GM21390 (cell line): ENCODE results near the gene SLITRK1.

Experiments
- ATAC-seq: cut with Tn5 transposase; IDR thresholded peaks from one replicate; pipeline ENCODE4 v1.9.1; 2021; ENCODE audit not compliant: unreplicated experiment

Gene SLITRK1, protein sequence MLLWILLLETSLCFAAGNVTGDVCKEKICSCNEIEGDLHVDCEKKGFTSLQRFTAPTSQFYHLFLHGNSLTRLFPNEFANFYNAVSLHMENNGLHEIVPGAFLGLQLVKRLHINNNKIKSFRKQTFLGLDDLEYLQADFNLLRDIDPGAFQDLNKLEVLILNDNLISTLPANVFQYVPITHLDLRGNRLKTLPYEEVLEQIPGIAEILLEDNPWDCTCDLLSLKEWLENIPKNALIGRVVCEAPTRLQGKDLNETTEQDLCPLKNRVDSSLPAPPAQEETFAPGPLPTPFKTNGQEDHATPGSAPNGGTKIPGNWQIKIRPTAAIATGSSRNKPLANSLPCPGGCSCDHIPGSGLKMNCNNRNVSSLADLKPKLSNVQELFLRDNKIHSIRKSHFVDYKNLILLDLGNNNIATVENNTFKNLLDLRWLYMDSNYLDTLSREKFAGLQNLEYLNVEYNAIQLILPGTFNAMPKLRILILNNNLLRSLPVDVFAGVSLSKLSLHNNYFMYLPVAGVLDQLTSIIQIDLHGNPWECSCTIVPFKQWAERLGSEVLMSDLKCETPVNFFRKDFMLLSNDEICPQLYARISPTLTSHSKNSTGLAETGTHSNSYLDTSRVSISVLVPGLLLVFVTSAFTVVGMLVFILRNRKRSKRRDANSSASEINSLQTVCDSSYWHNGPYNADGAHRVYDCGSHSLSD

DNA sequence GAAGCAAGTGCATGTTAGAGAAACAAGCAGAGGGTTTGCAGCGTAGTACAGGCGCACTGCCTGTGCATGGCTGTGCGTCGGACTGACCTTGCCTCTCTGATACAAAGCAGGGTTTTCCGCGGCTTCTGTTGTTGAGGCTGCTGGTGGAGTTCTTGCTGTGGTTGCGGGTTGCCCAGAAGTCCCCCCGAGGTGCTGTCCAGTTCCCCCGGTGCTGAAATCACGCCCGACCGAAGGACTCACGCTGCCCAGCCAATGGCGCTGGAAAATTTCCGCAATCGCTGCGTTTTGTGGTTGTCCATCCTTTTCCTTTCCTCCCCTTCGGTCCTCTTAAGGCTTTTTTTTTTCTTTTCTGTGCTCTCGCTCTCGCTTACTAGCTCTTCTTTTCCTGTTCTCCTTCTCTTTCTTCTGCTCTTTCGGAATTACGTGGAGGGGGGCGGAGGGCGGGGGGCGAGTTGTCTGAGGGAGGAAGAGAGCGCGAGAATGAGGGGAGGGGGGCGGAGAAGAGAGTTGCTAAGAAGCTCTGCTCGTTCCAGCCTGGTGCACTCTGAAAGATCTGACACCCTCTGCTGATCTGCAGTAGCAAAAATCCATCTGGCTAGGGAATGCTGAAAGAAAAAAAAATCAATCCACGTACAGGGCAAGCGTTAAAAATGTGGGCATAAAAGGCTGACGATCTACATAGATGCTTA, at the start of gene SLITRK1:
SLITRK1 (minus strand) TSS at position 558 of the 689 bp plus-strand sequence. CDS start 967 bp downstream, outside the sequence.
- ATAC-seq = no peak

DNA sequence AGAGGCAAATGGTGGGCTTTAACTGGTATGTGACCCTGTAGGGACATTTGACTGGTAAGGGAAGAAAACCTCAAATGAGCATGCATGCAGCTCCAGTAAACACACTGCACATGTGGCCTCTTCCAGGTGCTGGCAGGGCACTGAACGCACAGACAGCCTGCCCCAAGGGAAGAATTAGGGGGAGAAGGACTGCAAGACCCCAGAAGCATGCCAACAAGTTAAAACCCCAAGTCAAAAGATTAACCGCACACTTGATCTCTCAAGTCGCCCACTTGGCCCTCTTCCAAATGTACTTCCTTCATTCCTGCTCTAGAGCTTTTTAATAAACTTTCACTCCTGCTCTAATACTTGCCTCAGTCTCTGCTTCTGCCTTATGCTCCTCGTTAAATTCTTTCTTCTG, 46.9 kb upstream of the SLITRK1 start:
- no peak for ATAC-seq

DNA sequence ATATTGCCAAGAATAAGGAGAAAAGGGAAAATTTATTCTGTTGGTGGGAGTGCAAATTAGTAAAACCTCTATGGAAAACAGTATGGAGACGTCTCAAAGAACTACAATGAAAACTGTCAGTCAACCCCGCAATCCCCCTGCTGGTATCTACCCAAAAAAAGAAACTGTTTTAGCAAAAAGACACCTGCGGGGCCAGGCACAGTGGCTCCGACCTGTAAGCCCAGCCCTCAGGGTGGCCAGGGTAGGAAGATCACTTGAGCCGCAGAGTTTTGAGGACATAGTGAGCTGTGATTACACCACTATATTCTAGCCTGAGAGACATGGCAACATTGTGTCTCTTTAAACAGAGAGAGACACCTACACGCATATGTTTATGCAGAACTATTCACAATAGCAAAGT, 37.5 kb upstream of the SLITRK1 start:
- ATAC-seq = no peak

DNA sequence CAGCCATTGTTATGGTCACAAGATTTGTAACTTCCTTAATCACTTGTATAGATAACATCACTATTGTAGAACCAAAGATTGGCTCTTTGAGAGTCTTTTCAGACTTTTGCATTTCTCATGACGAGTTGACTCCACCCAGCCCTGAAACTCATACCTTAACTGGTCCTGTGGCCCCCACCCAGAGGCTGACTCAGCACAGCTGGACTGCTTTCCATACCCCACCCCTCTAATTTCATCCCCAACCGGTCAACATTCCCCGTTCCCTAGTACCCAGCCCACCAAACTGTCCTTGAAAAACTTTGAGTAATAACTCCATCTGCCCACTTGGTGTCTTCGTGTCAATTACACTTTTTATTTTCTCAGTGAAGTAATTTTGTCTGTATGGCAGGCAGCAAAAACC, 32.1 kb upstream of the SLITRK1 start:
- ATAC-seq = no peak

DNA sequence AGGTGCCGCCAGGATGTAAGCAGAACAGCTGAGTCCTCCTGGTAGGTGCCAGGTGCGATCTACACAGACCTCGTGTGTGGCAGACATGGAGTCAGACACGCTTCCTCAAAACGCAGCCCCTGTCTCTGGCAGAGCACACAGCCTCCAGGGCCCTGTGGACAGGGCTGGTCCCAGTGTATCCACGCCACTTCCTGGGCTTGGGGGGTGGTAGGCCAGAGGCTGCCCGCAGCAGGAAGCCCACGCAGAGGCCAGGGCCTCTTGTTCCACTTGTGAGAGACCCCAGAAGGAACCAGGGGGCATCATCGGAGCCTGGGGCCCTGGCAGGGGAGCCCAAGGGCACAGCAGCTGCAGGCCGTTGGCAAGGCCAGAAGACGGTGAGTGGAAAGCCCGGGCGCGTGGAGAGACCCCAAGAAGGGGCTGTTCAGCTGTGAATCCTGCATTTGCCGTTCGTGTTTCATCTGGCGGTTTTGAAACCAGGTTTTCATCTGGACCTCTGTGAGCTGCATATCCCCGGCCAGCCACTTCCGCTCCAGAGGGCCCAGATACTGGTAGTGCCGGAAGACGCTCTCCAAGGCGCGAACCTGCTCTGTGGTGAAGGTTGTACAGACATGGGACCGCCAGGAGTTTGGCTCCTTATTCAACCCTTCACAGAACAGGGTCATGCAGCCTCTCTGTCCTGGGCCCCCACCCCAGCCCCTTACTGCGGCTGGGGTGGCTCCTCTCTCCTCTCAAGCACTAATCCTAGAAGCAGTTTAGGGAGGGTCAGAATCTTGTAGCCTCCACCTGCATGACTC, 25.1 kb upstream of the SLITRK1 start:
- no peak for ATAC-seq

DNA sequence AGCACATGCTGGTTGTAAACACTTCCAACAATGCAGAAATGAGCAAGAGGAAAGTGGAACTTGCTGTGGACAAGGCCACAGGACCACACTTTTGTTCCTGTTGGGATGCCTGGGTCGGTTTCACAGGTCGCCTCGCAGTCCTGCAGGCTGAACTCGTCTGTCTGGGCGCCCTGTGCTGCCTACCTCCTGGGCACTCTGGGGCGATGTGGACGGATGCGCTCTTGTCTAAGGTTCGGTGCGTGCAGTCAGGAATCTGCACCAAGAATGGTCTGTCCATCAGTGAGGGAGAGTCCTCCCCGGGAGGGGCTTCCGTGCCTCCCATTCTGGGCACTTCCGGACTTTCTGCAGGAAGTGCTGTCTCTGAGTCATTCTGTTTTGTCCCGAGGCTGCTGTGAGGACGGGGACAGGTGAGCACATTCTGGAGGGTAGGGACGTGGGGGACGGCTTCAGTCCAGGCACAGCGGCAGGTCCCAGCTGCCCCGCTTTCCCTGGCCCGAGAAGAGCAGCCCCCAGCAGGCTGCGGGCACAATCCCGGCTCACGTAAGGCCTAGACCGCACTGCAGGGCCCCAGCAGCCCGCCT, 24.1 kb upstream of the SLITRK1 start:
- ATAC-seq = no peak

DNA sequence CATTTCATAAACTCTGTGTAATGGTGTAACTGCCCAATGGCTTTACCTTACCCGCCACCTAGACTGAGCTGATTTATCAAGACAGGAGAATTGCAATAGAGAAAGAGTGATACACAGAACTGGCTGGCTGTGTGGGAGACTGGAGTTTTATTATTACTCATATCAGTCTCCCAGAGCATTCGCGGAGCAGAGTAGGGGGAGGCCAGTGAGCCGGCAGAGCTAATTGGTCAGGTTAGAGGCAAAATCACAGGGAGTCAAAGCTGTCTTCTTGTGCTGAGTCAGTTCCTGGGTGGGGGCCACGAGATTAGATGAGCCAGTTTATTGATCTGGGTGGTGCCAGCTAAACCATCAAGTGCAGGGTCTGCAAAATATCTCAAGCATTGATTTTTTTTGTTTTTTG, 23.4 kb upstream of the SLITRK1 start:
- ATAC-seq = no peak

DNA sequence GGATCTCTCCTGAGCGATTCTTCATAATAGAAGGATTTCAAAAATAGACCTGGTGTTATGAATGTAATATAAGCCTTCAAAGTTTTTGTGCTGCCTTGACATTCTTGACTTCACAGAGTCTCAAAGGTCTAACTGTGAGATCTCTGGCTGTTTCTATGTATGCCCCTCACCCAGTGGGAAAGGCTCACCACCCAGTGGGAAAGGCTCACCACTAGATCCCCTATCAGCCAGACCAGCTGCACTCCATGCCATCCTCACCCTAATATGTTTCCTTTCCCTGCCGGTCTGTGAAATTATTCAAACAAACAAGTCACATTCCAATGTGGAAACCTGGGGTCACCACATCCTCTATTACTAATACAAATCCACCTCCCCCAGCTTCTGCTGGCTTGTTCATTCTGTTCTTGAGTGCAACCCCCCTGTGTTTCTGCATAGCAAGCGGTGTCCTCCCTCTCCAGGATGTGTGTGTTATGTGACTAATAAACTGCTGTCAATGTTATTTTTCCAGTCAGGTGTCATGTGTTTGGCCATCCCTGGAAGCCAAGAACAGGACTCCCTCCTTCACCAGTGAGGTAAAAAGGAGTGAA, 13.8 kb upstream of the SLITRK1 start:
- no peak for ATAC-seq

DNA sequence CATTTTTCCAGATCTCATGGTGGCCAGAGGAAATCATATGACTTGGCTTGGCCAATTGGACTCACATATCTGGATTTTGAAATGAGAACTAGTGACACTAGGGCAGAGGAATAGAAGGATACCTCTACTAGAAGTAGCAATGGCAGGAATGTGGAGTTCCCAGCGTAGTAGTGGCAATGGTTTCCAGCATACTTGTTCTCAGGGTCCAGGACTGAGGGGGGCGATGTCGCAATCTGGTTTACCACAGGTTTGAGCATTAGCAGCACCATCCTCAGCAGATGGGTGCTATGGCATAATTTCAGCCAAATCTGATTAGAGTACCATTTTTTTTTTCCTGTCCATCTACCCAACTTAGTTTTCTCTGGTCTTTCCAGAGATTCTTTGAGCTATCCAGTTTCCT, 8.1 kb upstream of the SLITRK1 start:
- no peak for ATAC-seq

DNA sequence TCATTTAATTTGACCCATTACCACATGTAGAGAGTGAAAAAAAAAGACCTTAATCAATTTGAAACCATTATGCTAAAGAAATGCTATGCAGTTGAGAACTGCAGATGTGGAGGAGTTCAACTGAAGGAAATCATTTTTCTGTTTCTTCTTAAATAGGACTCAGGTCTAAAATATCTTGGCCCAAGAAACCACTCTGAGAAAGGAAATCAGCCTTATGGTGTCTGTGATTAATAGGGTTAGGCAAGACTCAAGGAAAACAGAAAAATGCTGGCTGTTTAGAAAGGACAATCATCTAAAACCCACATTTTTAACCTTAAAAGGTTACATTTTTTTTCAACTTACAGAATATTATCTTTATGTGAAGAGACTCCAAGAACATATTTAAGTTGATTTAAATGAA, 1.9 kb upstream of the SLITRK1 start:
- ATAC-seq = no peak

DNA sequence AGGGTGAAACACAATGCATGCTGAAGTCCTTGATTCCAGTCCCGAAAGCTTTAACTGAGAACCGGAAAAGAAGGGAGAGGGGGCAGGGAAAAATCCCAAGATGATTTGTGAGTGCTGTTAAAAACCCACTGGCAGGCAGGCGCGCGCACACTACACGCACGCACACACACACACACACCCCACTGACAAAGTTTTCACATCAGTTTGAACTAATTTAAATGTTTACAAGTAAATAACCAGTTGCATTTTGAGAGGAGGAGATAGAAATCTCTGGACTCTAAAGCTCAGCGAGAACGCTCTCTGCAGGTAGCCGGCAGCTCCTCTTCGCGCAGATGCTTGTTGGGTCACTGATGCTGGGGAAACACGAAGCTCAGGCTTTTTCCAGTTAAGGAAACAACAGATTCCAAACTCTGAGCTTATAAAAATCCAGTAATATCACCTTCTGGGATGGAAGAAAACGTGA, 818 bp upstream of the SLITRK1 start:
- no peak for ATAC-seq

DNA sequence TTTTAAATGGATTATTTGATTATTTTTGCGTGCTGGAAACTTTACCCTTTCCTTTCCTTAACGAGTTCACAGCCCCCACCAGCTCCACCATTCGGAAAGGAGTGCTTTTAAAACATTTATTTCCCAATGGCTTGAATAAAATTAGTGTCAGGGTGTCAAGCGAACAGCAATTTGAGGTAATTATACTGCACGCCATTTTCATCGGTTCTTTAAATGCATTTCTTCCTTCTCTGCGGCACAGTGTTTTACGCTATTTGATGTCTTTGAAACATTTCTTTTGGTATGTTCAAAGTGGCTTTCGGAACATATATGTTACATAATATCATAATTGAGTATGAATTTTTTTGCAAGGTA, 309 bp upstream of the SLITRK1 start:
- ATAC-seq = no peak

DNA sequence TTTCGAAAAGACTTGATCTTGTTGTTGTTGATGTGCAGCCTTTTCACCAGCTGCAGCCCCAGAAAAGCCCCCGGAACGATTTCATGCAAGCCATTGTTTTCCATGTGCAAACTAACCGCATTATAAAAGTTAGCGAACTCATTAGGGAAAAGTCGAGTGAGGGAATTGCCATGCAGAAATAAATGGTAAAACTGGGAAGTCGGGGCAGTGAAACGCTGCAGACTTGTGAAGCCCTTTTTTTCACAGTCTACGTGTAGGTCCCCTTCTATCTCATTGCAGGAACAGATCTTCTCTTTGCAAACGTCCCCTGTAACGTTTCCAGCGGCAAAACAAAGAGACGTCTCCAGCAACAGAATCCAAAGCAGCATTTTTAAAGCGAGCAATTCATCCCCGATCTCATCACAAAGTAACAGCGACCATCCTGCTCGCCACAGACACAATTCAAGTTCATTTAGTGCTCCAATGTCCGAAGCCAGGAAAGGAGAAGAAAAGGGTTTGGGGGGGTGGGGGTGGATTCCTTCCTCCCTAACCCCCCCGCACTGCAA, 1.1 kb downstream of the SLITRK1 start:
- no peak for ATAC-seq

DNA sequence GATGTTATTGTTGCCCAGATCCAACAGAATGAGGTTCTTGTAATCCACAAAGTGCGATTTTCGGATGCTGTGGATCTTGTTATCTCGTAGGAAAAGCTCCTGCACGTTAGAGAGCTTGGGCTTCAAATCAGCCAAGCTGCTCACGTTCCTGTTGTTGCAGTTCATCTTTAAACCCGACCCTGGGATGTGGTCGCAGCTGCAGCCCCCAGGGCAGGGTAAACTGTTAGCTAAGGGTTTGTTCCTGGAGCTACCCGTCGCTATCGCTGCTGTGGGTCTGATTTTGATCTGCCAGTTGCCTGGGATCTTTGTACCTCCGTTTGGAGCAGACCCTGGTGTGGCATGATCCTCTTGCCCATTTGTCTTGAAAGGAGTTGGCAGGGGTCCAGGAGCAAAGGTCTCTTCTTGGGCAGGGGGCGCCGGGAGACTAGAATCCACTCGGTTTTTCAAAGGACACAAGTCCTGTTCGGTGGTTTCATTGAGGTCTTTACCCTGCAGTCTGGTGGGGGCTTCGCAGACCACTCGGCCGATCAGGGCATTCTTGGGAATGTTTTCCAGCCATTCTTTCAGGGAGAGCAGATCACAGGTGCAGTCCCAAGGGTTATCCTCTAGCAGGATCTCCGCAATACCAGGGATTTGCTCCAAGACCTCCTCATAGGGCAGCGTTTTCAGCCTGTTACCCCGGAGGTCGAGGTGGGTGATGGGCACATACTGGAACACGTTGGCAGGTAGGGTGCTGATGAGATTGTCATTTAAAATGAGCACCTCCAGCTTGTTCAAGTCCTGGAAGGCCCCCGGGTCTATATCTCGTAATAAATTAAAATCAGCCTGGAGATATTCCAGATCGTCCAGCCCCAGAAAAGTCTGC, 1.8 kb downstream of the SLITRK1 start:
- no peak for ATAC-seq

DNA sequence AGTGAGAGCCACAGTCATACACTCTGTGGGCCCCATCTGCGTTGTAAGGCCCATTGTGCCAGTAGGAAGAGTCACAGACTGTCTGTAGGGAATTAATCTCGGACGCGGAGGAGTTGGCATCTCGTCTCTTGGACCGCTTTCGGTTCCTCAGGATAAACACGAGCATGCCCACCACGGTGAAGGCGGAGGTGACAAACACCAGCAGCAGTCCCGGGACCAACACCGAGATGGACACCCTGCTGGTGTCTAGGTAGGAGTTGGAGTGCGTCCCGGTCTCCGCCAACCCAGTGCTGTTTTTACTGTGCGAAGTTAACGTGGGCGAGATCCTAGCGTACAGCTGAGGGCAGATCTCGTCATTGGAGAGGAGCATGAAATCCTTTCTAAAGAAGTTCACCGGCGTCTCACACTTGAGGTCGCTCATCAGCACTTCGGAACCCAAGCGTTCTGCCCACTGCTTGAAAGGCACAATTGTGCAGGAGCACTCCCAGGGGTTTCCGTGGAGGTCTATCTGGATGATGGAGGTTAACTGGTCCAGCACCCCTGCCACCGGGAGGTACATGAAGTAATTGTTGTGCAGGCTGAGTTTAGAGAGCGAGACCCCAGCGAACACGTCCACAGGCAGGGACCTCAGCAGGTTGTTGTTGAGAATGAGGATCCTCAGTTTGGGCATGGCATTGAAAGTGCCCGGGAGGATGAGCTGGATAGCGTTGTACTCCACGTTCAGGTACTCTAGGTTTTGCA, 2.7 kb downstream of the SLITRK1 start:
- no peak for ATAC-seq

DNA sequence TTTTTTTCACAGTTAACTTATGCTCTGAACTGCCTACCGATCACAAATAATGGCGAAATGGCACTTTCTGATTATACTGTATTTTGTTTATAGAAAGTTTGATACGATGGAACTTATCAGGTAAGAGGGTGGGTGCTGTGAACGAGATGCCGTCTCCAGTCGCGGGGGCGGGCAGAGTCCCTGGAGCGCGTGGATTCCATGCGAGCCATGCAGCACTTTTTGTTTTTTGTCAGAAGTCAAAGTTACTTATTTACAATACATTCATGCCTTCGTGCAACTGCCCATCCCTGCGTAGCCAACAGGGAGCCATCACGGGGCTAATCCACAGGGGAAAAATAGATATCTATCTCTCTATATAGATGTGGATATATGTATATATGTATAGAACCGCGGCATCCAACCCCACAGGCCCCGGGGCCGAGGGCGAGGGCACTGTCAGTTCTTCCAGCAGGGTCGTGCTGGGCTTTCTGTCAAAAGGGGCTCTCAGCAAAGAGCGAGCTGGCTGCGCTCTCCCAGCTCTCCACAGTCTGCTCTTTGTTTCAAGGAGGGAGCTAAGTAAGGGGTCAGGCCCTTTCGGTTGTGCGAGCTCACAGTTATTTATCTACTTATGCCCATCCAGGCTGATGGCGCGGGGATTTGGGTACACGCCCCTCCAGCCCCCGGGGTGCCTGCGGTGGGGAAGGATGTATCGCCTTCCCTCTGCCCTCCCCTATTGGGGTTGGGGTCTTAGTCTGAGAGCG, 3.4 kb downstream of the SLITRK1 start:
- no peak for ATAC-seq

DNA sequence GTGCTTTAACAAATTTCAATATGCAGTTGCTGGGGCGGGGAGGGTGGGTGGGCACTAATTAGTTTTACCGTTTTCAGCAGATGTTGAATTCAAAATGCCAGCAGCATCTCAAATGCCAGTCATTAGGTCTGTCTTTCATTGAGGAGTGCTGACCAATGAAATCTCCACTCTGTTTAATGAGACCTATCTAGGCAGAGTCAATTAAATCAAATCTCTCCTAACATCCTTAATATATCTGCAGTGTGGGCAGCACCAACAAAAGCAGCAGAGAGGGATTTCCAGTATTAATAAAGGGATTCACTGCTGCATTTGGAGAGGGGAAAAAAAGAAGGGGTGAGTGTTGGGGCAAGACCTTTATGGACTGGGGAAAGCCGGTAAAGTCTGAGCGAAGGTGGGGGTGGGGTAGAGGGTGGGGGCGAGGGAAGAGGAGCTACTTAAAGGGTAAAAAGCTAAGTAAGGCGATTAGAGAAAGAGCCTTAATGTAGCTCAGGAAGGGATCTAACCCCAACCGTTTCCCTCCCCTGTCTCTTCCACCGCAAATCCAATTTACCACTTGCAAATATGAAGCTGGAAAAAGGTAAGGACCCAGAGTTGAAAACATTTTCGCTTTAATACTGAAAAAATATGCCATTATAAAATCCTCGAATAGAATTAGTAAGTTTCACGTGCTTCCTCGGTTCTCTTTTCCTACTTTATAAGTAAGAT, 4.5 kb downstream of the SLITRK1 start:
- no peak for ATAC-seq
